WTC11 (cell line): ENCODE measurements around the gene FAM20B. TPM values are rescaled to one million over a fixed set of nuclear protein-coding genes. Genes with fewer than 3 reads are reported as not detected.

Experiments
- ATAC-seq: fragments of 200-7000 bp; cut with Tn5 transposase; 2 replicates; pipeline ENCODE4 v1.10.0; 2021; ENCODE audit warnings: mild to moderate bottlenecking, moderate library complexity
- CTCF ChIA-PET: fragments of 300-600 bp; sonication (Branson Sonifier 250); formaldehyde crosslinking; loops from one replicate; lab custom pipeline; 2021; ENCODE audit warnings: antibody characterized with exemption; lab: Charles Lee
- POLR2A ChIA-PET: fragments of 350-600 bp; sonication (Branson Sonifier 250); formaldehyde crosslinking; loops from one replicate; lab custom pipeline; 2021; ENCODE audit warnings: antibody characterized with exemption; lab: Charles Lee
- DNase-seq: peaks from one replicate; pipeline ENCODE4 v3.0.0; 2021; ENCODE audit warnings: low spot score
- H3K27ac Mint-ChIP-seq: 2 replicates; pipeline ENCODE4 v1.8.0; 2021; ENCODE audit warnings: mixed read lengths
- H3K27me3 Mint-ChIP-seq: 2 replicates; pipeline ENCODE4 v1.8.0; 2021; ENCODE audit warnings: low read depth, mild to moderate bottlenecking, moderate library complexity, mixed read lengths
- H3K36me3 Mint-ChIP-seq: 2 replicates; pipeline ENCODE4 v1.8.0; 2021; ENCODE audit warnings: mixed read lengths
- H3K4me1 Mint-ChIP-seq: 2 replicates; pipeline ENCODE4 v1.8.0; 2022; ENCODE audit warnings: mixed read lengths
- H3K4me3 Mint-ChIP-seq: 2 replicates; pipeline ENCODE4 v1.8.0; 2021; ENCODE audit warnings: mild to moderate bottlenecking, moderate library complexity, mixed read lengths
- H3K9me3 Mint-ChIP-seq: 2 replicates; pipeline ENCODE4 v1.8.0; 2021; ENCODE audit warnings: mixed read lengths
- MYBL2 ChIP-seq: sonication (generic); formaldehyde crosslinking; IDR thresholded peaks from 2 replicates; pipeline ENCODE4 v1.8.1; 2023; ENCODE audit warnings: mild to moderate bottlenecking, moderate library complexity, missing genetic modification reagents
- NFE2L1 ChIP-seq: sonication (generic); formaldehyde crosslinking; IDR thresholded peaks from 2 replicates; pipeline ENCODE4 v1.8.1; 2023; ENCODE audit warnings: missing genetic modification reagents
- NR3C1 ChIP-seq: sonication (generic); formaldehyde crosslinking; conservative IDR thresholded peaks from 2 replicates; pipeline ENCODE4 v1.8.1; 2023; ENCODE audit warnings: low read depth, mild to moderate bottlenecking, missing genetic modification reagents
- TEAD4 ChIP-seq: sonication (generic); formaldehyde crosslinking; IDR thresholded peaks from 2 replicates; pipeline ENCODE4 v1.8.0; 2022; ENCODE audit warnings: mild to moderate bottlenecking, missing genetic modification reagents
- ZNF317 ChIP-seq: sonication (generic); formaldehyde crosslinking; IDR thresholded peaks from 2 replicates; pipeline ENCODE4 v1.8.1; 2023; ENCODE audit warnings: low read depth, mild to moderate bottlenecking, moderate library complexity, missing genetic modification reagents, borderline replicate concordance
- total RNA-seq: library from RNA; stranded (reverse); gene quantifications from 3 replicates; pipeline ENCODE4 v1.2.3, GENCODE V29; 2021
- TF ChIP-seq, protein P1 (sequence below): sonication (generic); formaldehyde crosslinking; IDR thresholded peaks from 2 replicates; pipeline ENCODE4 v1.8.0; 2022; ENCODE audit warnings: mild to moderate bottlenecking, missing genetic modification reagents
- TF ChIP-seq, protein P2 (sequence below): fragments of 200-600 bp; IDR thresholded peaks from 2 replicates; pipeline ENCODE4 v1.8.0; 2022; ENCODE audit warnings: antibody characterized with exemption
- TF ChIP-seq, protein P3 (sequence below): fragments of 250-450 bp; sonication (Bioruptor Pico); IDR thresholded peaks from 2 replicates; pipeline ENCODE4 v1.8.0; 2021; ENCODE audit warnings: mild to moderate bottlenecking
- TF ChIP-seq, protein P4 (sequence below): fragments of 250-450 bp; sonication (Bioruptor Pico); IDR thresholded peaks from 2 replicates; pipeline ENCODE4 v1.9.0; 2021; ENCODE audit warnings: mild to moderate bottlenecking
- TF ChIP-seq, protein P5 (sequence below): sonication (generic); formaldehyde crosslinking; IDR thresholded peaks from 2 replicates; pipeline ENCODE4 v1.8.1; 2023; ENCODE audit warnings: mild to moderate bottlenecking, missing genetic modification reagents

The FAM20B gene
- total RNA-seq, 1 experiment from 2014 or later = 36.1 TPM

DNA sequence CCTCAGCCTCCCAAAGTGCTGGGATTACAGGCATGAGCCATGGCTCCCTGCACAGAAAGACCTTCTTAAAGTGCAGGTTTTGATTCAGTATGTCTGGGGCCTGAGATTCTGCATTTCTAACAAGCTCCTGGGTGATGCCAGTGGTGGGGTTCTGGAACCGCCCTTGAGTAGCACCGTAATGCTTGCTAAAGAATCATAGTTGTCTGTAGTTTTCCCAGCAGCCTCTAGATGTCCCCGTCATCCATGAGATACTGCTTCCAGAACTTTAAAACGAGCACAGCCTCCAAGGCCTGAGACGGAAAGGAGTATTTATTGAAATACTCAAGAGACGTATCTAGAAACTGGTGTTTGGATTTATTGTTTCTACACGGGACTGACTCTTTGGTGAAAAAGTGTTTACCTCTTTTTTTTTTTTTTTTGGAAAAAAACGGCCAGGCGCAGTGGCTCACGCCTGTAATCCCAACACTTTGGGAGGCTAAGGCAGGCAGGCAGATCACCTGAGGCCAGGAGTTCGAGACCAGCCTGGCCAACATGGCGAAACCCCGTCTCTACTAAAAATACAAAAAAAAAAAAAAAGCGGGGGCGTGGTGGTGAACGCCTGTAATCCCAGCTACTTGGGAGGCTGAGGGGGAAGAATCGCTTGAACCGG, 53.5 kb downstream of the FAM20B start:
- H3K27ac Mint-ChIP-seq = no peak overlapping the region; the same call in 1 of the 2 replicates
- peaks cover 20% of the 10 kb centered on the region for H3K4me1 Mint-ChIP-seq
- ChIA-PET CTCF (interaction anchor here (0.6 to 1.6 kb wide), 11 partner anchors 8 to 701 kb away, joined by 3 to 10 read pairs (median 4); partner anchors contain the start of gene AXDND1), POLR2A (no interaction called here)
- ATAC-seq (peak; percentile 18), DNase-seq (peak; percentile 31)
- H3K4me3 Mint-ChIP-seq = no peak overlapping the region
- TF ChIP-seq, protein P1, sequence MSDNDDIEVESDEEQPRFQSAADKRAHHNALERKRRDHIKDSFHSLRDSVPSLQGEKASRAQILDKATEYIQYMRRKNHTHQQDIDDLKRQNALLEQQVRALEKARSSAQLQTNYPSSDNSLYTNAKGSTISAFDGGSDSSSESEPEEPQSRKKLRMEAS (CRISPR knock-in tag) = no peak
- TF ChIP-seq, protein P2, sequence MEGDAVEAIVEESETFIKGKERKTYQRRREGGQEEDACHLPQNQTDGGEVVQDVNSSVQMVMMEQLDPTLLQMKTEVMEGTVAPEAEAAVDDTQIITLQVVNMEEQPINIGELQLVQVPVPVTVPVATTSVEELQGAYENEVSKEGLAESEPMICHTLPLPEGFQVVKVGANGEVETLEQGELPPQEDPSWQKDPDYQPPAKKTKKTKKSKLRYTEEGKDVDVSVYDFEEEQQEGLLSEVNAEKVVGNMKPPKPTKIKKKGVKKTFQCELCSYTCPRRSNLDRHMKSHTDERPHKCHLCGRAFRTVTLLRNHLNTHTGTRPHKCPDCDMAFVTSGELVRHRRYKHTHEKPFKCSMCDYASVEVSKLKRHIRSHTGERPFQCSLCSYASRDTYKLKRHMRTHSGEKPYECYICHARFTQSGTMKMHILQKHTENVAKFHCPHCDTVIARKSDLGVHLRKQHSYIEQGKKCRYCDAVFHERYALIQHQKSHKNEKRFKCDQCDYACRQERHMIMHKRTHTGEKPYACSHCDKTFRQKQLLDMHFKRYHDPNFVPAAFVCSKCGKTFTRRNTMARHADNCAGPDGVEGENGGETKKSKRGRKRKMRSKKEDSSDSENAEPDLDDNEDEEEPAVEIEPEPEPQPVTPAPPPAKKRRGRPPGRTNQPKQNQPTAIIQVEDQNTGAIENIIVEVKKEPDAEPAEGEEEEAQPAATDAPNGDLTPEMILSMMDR = peak; percentile 42; the same call in 1 of the 2 replicates
- H3K27me3 Mint-ChIP-seq = no peaks in the 10 kb centered on the region
- no peaks in the 10 kb centered on the region for H3K36me3 Mint-ChIP-seq
- H3K9me3 Mint-ChIP-seq = no peaks in the 10 kb centered on the region

DNA sequence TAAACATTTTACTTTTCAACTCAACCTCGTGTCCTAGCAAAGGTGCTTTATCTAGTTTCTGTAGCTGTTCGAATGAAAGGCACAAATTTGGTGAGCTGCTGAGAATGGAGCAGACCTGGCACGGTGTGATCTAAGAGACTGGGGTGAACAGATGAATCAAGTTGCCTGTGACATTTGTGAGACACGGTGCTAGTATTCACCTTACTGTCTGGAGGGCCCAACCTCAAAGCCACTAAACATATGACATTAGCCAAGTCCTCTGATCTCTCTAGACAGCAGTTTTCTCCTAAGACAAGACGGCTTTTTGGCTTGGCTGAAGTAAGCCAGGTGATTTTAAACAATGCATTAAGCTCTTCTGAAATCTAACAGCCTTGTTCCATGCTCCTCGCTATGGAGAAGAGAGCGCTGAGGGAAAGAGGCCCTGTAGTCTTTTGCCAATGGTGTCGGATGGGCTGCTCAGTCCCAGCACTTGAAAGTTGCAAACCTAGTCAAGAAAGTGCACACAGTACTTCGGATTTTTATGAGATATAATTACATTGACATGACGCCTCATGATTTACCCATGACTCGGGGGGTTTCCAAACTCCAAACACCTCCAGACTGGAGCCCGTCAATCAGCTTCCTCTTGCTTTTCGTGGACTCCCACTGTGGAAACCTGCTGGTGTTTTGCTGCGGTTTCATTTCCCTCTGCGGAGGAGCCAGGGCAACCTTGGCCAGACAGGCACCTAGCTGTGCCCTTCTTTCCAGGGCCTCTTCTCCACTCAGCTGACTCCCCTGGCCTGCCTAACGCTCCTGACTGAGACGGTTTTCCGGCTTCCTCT, 55.4 kb downstream of the FAM20B start:
- Mint-ChIP-seq H3K9me3 (no peaks in the 10 kb centered on the region), H3K27ac (peak overlapping the region; percentile 95), H3K4me3 (peak overlapping the region; percentile 89), H3K27me3 (no peaks in the 10 kb centered on the region), H3K36me3 (peaks cover 4% of the 10 kb centered on the region; the same call in 1 of the 2 replicates), H3K4me1 (peaks cover 20% of the 10 kb centered on the region)
- CTCF ChIA-PET = interaction anchor here (0.6 to 1.8 kb wide), 3 partner anchors 20 to 367 kb away, joined by 3 to 7 read pairs (median 4); no protein-coding TSS in a partner anchor
- DNase-seq = no peak
- TF ChIP-seq ZNF317 (CRISPR knock-in tag) = no peak
- no peak for TF ChIP-seq TEAD4
- no peak for TF ChIP-seq MYBL2 (CRISPR knock-in tag)
- TF ChIP-seq, protein P3, sequence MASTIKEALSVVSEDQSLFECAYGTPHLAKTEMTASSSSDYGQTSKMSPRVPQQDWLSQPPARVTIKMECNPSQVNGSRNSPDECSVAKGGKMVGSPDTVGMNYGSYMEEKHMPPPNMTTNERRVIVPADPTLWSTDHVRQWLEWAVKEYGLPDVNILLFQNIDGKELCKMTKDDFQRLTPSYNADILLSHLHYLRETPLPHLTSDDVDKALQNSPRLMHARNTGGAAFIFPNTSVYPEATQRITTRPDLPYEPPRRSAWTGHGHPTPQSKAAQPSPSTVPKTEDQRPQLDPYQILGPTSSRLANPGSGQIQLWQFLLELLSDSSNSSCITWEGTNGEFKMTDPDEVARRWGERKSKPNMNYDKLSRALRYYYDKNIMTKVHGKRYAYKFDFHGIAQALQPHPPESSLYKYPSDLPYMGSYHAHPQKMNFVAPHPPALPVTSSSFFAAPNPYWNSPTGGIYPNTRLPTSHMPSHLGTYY (CRISPR knock-in tag) = no peak
- TF ChIP-seq NFE2L1 = no peak
- no peak for TF ChIP-seq NR3C1 (CRISPR knock-in tag)
- TF ChIP-seq, protein P4, sequence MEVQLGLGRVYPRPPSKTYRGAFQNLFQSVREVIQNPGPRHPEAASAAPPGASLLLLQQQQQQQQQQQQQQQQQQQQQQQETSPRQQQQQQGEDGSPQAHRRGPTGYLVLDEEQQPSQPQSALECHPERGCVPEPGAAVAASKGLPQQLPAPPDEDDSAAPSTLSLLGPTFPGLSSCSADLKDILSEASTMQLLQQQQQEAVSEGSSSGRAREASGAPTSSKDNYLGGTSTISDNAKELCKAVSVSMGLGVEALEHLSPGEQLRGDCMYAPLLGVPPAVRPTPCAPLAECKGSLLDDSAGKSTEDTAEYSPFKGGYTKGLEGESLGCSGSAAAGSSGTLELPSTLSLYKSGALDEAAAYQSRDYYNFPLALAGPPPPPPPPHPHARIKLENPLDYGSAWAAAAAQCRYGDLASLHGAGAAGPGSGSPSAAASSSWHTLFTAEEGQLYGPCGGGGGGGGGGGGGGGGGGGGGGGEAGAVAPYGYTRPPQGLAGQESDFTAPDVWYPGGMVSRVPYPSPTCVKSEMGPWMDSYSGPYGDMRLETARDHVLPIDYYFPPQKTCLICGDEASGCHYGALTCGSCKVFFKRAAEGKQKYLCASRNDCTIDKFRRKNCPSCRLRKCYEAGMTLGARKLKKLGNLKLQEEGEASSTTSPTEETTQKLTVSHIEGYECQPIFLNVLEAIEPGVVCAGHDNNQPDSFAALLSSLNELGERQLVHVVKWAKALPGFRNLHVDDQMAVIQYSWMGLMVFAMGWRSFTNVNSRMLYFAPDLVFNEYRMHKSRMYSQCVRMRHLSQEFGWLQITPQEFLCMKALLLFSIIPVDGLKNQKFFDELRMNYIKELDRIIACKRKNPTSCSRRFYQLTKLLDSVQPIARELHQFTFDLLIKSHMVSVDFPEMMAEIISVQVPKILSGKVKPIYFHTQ (CRISPR knock-in tag) = no peak
- TF ChIP-seq, protein P5, sequence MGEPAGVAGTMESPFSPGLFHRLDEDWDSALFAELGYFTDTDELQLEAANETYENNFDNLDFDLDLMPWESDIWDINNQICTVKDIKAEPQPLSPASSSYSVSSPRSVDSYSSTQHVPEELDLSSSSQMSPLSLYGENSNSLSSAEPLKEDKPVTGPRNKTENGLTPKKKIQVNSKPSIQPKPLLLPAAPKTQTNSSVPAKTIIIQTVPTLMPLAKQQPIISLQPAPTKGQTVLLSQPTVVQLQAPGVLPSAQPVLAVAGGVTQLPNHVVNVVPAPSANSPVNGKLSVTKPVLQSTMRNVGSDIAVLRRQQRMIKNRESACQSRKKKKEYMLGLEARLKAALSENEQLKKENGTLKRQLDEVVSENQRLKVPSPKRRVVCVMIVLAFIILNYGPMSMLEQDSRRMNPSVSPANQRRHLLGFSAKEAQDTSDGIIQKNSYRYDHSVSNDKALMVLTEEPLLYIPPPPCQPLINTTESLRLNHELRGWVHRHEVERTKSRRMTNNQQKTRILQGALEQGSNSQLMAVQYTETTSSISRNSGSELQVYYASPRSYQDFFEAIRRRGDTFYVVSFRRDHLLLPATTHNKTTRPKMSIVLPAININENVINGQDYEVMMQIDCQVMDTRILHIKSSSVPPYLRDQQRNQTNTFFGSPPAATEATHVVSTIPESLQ (CRISPR knock-in tag) = no peak
- peak; percentile 27 for ATAC-seq
- POLR2A ChIA-PET = interaction anchor here (1.0 kb wide), 1 partner anchor 212 kb away, joined by 4 read pairs; the partner anchor contains the start of gene SOAT1
